ENCODE results near the gene HSFX2.
"Not testable (repeated sequence)": the region's sequence is repeated elsewhere in the genome, so short reads cannot be mapped to it uniquely, and the experiment has no call there.

Gene HSFX2, protein sequence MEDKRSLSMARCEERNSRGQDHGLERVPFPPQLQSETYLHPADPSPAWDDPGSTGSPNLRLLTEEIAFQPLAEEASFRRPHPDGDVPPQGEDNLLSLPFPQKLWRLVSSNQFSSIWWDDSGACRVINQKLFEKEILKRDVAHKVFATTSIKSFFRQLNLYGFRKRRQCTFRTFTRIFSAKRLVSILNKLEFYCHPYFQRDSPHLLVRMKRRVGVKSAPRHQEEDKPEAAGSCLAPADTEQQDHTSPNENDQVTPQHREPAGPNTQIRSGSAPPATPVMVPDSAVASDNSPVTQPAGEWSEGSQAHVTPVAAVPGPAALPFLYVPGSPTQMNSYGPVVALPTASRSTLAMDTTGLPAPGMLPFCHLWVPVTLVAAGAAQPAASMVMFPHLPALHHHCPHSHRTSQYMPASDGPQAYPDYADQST

DNA sequence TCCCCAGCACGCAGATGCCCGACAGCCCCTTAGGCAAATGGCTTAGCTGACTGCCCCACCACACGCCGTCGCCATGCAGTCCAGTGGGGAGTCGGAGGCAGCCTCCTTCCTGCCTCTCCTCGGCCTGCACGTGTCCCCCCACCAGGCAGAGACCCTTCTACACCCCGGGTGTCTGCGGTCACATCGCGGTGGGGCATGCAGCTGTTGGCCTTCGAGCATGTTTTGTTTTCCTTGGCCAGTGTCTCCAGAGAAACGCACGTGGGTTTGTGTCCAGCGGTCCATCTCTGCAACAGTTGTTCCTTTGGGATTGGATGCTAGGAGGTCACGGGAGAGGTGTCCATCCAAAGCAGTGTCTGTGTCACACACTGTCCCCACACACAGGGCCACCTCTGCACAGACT, at the start of gene HSFX2:
Gene HSFX2 (minus strand): TSS at position 101 of the 400 bp plus-strand sequence. CDS start 614 bp downstream, outside the sequence.
- not testable (repeated sequence) for H3K9me3 ChIP-seq (ENCODE audit: severe bottlenecking); H3K4me3 ChIP-seq (ENCODE audit: severe bottlenecking); H3K36me3 ChIP-seq (ENCODE audit: low read depth); H3K27me3 ChIP-seq (ENCODE audit: insufficient read depth, poor library complexity, severe bottlenecking); H3K27ac ChIP-seq (ENCODE audit: poor library complexity, severe bottlenecking); H3K4me1 ChIP-seq (ENCODE audit: insufficient read depth, poor library complexity, severe bottlenecking); ATAC-seq (ENCODE audit: low read depth); DNase-seq (ENCODE audit: low spot score)

DNA sequence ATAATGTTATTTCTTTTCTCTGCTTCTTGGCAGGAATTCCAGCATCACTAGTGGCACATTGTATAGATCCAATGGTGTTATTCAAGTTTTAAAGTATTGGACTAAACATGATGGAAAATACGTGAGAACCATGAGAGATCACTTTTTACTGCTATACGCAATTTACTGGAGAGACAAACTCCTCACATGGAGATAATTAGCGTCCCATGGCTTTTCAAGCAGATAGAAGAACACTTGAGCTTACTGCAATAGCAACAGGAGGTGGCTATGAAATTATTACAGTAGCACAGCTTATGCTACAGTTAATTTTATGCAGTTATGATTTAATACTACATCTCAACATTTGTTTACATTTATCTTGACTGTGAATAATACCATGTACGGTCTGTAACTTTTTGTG, 48.4 kb upstream of the HSFX2 start:
- no peaks in the 10 kb centered on the region for H3K27me3 ChIP-seq (ENCODE audit: insufficient read depth, poor library complexity, severe bottlenecking)
- H3K4me1 ChIP-seq (ENCODE audit: insufficient read depth, poor library complexity, severe bottlenecking) = no peaks in the 10 kb centered on the region
- no peak for DNase-seq (ENCODE audit: low spot score)
- no peaks in the 10 kb centered on the region for H3K36me3 ChIP-seq (ENCODE audit: low read depth)
- H3K27ac ChIP-seq (ENCODE audit: poor library complexity, severe bottlenecking) = no peak overlapping the region
- ATAC-seq (ENCODE audit: low read depth) = no peak
- no peak overlapping the region for H3K4me3 ChIP-seq (ENCODE audit: severe bottlenecking)
- TF ChIP-seq, protein P1, sequence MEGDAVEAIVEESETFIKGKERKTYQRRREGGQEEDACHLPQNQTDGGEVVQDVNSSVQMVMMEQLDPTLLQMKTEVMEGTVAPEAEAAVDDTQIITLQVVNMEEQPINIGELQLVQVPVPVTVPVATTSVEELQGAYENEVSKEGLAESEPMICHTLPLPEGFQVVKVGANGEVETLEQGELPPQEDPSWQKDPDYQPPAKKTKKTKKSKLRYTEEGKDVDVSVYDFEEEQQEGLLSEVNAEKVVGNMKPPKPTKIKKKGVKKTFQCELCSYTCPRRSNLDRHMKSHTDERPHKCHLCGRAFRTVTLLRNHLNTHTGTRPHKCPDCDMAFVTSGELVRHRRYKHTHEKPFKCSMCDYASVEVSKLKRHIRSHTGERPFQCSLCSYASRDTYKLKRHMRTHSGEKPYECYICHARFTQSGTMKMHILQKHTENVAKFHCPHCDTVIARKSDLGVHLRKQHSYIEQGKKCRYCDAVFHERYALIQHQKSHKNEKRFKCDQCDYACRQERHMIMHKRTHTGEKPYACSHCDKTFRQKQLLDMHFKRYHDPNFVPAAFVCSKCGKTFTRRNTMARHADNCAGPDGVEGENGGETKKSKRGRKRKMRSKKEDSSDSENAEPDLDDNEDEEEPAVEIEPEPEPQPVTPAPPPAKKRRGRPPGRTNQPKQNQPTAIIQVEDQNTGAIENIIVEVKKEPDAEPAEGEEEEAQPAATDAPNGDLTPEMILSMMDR (IDR thresholded peaks at IDR 0.05; ENCODE audit: poor library complexity, severe bottlenecking) = no peak
- H3K9me3 ChIP-seq (ENCODE audit: severe bottlenecking) = no peaks in the 10 kb centered on the region

DNA sequence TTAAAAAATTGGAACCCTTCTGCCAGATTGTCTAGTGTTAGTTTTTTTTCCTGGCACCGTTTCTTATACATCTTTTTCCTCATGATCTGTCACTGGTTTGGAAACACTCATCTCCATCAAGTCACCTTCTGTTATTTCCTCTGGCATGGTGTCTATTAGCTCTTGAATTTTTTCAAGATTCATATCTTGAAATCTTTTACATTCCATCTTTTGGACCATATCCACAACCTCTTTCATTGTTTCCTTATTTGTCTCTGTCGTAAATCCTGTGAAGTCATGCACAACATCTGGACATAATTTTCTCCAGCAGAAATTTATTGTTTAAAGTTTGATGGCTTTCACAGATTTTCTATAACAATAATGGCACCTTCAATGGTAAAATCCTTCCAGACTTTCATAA, 46.7 kb upstream of the HSFX2 start:
- H3K36me3 ChIP-seq (ENCODE audit: low read depth) = no peaks in the 10 kb centered on the region
- H3K27me3 ChIP-seq (ENCODE audit: insufficient read depth, poor library complexity, severe bottlenecking) = no peaks in the 10 kb centered on the region
- ATAC-seq (ENCODE audit: low read depth) (no peak), DNase-seq (ENCODE audit: low spot score) (no peak)
- H3K27ac ChIP-seq (ENCODE audit: poor library complexity, severe bottlenecking) = no peak overlapping the region
- TF ChIP-seq, protein P1 (IDR thresholded peaks at IDR 0.05; ENCODE audit: poor library complexity, severe bottlenecking) = no peak
- H3K4me1 ChIP-seq (ENCODE audit: insufficient read depth, poor library complexity, severe bottlenecking) = no peaks in the 10 kb centered on the region
- H3K9me3 ChIP-seq (ENCODE audit: severe bottlenecking) = no peaks in the 10 kb centered on the region
- no peak overlapping the region for H3K4me3 ChIP-seq (ENCODE audit: severe bottlenecking)

DNA sequence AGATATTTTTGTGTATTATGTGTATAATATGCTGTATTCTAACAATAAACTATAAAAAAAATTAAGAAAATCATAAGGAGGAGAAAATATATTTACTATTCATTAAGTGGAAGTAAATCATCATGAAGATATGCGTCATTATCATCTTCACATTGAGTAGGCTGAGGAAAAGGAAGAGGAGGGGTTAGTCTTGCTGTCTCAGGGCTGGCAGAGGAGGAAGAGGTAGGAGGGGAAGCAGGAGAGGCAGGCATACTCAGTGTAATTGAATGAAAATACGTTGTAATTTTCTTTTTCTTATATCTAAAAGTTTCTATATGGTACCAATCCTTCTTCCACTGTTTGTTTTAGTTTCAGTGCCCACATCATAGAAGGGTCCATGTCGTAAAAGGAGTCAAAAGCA, 46.3 kb upstream of the HSFX2 start:
- DNase-seq (ENCODE audit: low spot score) (no peak), ATAC-seq (ENCODE audit: low read depth) (no peak)
- Histone ChIP-seq H3K27ac (ENCODE audit: poor library complexity, severe bottlenecking) (no peak overlapping the region), H3K36me3 (ENCODE audit: low read depth) (no peaks in the 10 kb centered on the region), H3K4me3 (ENCODE audit: severe bottlenecking) (no peak overlapping the region), H3K27me3 (ENCODE audit: insufficient read depth, poor library complexity, severe bottlenecking) (no peaks in the 10 kb centered on the region), H3K9me3 (ENCODE audit: severe bottlenecking) (no peaks in the 10 kb centered on the region), H3K4me1 (ENCODE audit: insufficient read depth, poor library complexity, severe bottlenecking) (no peaks in the 10 kb centered on the region)
- TF ChIP-seq, protein P1 (IDR thresholded peaks at IDR 0.05; ENCODE audit: poor library complexity, severe bottlenecking) = no peak

DNA sequence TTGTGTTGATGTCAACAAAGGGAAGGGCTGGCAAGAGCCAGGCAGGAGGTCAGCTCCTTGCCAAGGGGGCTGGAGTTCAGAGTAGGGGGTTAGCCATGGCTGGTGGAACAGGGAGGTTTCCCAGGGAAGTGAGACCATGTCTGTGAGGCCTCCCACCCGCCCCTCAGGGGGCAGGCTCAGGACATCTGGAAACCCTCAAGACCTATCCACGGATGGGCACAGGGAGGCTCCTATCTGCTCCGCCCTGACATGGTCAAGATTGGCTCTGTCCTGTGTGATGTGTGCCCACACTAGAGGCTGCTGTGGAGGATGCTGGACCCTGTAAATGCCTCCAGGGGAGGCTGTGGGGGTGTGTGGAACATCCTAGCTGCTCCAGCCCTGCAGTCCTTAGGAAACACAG, 44.5 kb upstream of the HSFX2 start:
- DNase-seq (ENCODE audit: low spot score) = no peak

More for the DNA sequence above, 44.5 kb upstream of the HSFX2 start:
- no peak overlapping the region for H3K4me3 ChIP-seq (ENCODE audit: severe bottlenecking)
- H3K9me3 ChIP-seq (ENCODE audit: severe bottlenecking) = no peaks in the 10 kb centered on the region
- TF ChIP-seq, protein P1 (IDR thresholded peaks at IDR 0.05; ENCODE audit: poor library complexity, severe bottlenecking) = no peak
- ATAC-seq (ENCODE audit: low read depth) = no peak
- H3K27me3 ChIP-seq (ENCODE audit: insufficient read depth, poor library complexity, severe bottlenecking) = no peaks in the 10 kb centered on the region
- H3K36me3 ChIP-seq (ENCODE audit: low read depth) = no peaks in the 10 kb centered on the region
- H3K4me1 ChIP-seq (ENCODE audit: insufficient read depth, poor library complexity, severe bottlenecking) = no peaks in the 10 kb centered on the region
- H3K27ac ChIP-seq (ENCODE audit: poor library complexity, severe bottlenecking) = no peak overlapping the region
